ENCODE results near the gene PCTP. TPM values are rescaled to one million over a fixed set of nuclear protein-coding genes. Genes with fewer than 3 reads are reported as not detected.

The PCTP gene
- total and polyA plus RNA-seq, 9 of the 15 experiments (the other 6 are each of a cell fraction or from before 2014, with no cell fraction given), result 10.9 to 62.3 (median 41.2) TPM

- TF ChIP-seq, protein P1, sequence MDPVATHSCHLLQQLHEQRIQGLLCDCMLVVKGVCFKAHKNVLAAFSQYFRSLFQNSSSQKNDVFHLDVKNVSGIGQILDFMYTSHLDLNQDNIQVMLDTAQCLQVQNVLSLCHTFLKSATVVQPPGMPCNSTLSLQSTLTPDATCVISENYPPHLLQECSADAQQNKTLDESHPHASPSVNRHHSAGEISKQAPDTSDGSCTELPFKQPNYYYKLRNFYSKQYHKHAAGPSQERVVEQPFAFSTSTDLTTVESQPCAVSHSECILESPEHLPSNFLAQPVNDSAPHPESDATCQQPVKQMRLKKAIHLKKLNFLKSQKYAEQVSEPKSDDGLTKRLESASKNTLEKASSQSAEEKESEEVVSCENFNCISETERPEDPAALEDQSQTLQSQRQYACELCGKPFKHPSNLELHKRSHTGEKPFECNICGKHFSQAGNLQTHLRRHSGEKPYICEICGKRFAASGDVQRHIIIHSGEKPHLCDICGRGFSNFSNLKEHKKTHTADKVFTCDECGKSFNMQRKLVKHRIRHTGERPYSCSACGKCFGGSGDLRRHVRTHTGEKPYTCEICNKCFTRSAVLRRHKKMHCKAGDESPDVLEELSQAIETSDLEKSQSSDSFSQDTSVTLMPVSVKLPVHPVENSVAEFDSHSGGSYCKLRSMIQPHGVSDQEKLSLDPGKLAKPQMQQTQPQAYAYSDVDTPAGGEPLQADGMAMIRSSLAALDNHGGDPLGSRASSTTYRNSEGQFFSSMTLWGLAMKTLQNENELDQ (CRISPR knock-in tag; IDR thresholded peaks at IDR 0.05; ENCODE audit: borderline replicate concordance), result no peak
- TF ChIP-seq SIRT6 (IDR thresholded peaks at IDR 0.05; ENCODE audit: low read depth, low read length) (no peak), DACH1 (IDR thresholded peaks at IDR 0.05; ENCODE audit: partially characterized antibody) (no peak), HDAC1 (IDR thresholded peaks at IDR 0.05) (peak in 1 of 2 experiments; percentile 49; a peak in 1 of 4 replicates), ZNF561 (CRISPR knock-in tag; conservative IDR thresholded peaks at IDR 0.05) (no peak), ZC3H8 (IDR thresholded peaks at IDR 0.05) (no peak), ZNF76 (CRISPR knock-in tag; IDR thresholded peaks at IDR 0.05; ENCODE audit: borderline replicate concordance) (no peak), TRIM28 (IDR thresholded peaks at IDR 0.05) (0 out of 2 replicates have a peak, but pooled peaks have one; percentile 33), SMC3 (conservative IDR thresholded peaks at IDR 0.05; ENCODE audit: insufficient read depth, low read depth, low read length) (no peak), L3MBTL2 (IDR thresholded peaks at IDR 0.05) (peak; percentile 53), U2AF1 (optimal IDR thresholded peaks at IDR 0.05; ENCODE audit: low read depth, low read length) (no peak), ZNF780A (CRISPR knock-in tag; IDR thresholded peaks at IDR 0.05) (no peak), PHTF2 (CRISPR knock-in tag; IDR thresholded peaks at IDR 0.05) (no peak), FOXK1 (CRISPR knock-in tag; IDR thresholded peaks at IDR 0.05; ENCODE audit: borderline replicate concordance) (no peak), ZBTB8A (IDR thresholded peaks at IDR 0.05; ENCODE audit: partially characterized antibody) (no peak), ZNF197 (CRISPR knock-in tag; IDR thresholded peaks at IDR 0.05; ENCODE audit: low read depth) (no peak), FOXP1 (CRISPR knock-in tag; IDR thresholded peaks at IDR 0.05) (no peak), ZNF507 (tag; conservative IDR thresholded peaks at IDR 0.05) (no peak), KLF1 (tag; IDR thresholded peaks at IDR 0.05) (no peak), GATAD2A (IDR thresholded peaks at IDR 0.05) (no peak), HSF4 (CRISPR knock-in tag; IDR thresholded peaks at IDR 0.05; ENCODE audit: borderline replicate concordance) (no peak), ZNF224 (CRISPR knock-in tag; IDR thresholded peaks at IDR 0.05) (no peak), CHD1 (IDR thresholded peaks at IDR 0.05; ENCODE audit: low read length) (no peak), SRF (CRISPR knock-in tag; IDR thresholded peaks at IDR 0.05) (no peak), SMAD2 (IDR thresholded peaks at IDR 0.05; ENCODE audit: low read depth, low read length) (no peak), BCL6 (CRISPR knock-in tag; IDR thresholded peaks at IDR 0.05) (no peak), CBX5 (IDR thresholded peaks at IDR 0.05; ENCODE audit: borderline replicate concordance, low read depth) (no peak)
- TF ChIP-seq, protein P2, sequence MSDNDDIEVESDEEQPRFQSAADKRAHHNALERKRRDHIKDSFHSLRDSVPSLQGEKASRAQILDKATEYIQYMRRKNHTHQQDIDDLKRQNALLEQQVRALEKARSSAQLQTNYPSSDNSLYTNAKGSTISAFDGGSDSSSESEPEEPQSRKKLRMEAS (CRISPR knock-in tag; IDR thresholded peaks at IDR 0.05), result no peak
- TF ChIP-seq, protein P3, sequence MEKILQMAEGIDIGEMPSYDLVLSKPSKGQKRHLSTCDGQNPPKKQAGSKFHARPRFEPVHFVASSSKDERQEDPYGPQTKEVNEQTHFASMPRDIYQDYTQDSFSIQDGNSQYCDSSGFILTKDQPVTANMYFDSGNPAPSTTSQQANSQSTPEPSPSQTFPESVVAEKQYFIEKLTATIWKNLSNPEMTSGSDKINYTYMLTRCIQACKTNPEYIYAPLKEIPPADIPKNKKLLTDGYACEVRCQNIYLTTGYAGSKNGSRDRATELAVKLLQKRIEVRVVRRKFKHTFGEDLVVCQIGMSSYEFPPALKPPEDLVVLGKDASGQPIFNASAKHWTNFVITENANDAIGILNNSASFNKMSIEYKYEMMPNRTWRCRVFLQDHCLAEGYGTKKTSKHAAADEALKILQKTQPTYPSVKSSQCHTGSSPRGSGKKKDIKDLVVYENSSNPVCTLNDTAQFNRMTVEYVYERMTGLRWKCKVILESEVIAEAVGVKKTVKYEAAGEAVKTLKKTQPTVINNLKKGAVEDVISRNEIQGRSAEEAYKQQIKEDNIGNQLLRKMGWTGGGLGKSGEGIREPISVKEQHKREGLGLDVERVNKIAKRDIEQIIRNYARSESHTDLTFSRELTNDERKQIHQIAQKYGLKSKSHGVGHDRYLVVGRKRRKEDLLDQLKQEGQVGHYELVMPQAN (IDR thresholded peaks at IDR 0.05; ENCODE audit: borderline replicate concordance), result no peak
Observed at GRCh38 chr17:55737976-55738501, 12.8 kb upstream of the PCTP start (continued).
